Measurements from ENCODE around the gene HS3ST2.
"Not testable (repeated sequence)": the region's sequence is repeated elsewhere in the genome, so short reads cannot be mapped to it uniquely, and the experiment has no call there.

The HS3ST2 gene

DNA sequence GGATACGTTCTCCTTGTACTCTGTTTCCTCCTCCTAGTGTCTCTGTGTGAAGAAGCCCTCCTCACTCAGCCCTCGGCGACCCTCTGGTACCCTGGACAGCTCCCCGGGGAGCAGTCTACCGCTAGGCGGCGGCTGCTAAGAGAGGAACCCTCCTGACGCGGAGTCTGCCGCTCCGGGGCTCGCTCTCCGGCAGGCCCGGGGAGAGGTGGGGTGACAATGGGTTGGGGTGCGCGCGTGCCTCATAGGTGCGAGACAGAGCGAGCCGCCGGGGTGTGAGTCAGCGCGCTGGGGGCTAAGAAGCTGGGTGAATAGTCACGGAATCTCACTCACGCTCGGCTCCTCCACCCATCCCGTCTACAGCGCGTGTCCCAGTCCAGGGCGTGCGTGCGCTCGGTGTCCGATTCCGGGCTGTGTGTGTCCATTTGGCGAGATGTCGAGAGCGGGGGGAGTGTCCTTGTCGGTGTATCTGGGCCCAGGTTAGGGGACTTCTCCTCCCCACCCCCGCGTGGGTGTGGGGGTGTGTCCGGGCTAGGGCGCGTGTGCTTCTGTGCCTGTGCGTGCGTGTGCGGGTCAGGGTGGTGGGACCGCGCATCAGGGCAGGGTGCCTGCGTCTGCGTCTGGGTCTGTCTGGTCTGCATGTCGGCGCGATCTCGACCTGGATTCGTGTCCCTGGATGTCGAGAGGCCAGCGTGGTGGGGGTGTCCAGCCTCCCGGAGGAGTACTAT lies 577 bp upstream of the HS3ST2 start:
- DNase-seq (ENCODE audit: low read depth, low spot score), result no peak

DNA sequence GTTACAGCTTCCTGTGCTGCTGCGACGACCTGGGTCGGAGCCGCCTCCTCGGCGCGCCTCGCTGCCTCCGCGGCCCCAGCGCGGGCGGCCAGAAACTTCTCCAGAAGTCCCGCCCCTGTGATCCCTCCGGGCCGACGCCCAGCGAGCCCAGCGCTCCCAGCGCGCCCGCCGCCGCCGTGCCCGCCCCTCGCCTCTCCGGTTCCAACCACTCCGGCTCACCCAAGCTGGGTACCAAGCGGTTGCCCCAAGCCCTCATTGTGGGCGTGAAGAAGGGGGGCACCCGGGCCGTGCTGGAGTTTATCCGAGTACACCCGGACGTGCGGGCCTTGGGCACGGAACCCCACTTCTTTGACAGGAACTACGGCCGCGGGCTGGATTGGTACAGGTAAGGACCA lies 746 bp downstream of the HS3ST2 start:
- DNase-seq (ENCODE audit: low read depth, low spot score), result peak; percentile 2

DNA sequence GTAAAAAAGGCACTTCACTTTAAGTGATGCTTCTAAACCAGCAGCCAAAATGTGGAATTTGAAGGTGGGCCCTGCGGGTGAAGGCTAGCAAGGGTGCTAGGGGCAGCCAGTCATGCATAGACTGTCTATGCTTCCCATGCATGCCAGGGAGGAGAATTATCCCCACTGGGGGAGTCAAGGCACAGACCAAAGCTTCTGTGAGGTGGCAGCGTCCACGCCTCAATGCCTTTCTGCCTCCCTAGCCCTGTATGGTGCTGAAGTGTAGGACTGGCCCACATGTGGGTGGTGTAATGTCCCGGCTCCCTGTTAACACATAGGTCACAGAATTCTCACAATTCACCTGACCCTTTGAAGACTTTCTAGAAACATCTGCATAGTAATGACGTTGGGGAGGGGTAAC lies 1.9 kb downstream of the HS3ST2 start:
- no peak for DNase-seq (ENCODE audit: low read depth, low spot score)

DNA sequence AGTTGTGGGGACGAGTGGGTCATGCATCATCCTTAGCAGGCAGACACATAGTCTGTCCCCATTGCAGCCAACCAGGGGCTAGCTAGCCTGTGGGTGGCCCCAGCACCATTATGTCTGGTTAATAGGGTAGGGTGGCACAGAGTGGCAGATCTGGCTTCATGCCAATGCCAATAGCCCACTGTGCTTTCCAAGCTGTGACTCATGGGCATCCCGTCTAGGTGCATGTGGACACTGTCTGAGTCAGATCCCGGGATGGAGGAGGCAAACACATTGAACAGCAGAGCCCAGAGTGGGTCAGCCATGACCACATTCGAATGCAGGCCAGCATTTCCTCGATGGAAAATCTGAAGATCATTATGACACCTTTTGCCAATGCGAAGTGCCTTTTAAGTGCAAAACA lies 2.5 kb downstream of the HS3ST2 start:
- DNase-seq (ENCODE audit: low read depth, low spot score), result no peak

DNA sequence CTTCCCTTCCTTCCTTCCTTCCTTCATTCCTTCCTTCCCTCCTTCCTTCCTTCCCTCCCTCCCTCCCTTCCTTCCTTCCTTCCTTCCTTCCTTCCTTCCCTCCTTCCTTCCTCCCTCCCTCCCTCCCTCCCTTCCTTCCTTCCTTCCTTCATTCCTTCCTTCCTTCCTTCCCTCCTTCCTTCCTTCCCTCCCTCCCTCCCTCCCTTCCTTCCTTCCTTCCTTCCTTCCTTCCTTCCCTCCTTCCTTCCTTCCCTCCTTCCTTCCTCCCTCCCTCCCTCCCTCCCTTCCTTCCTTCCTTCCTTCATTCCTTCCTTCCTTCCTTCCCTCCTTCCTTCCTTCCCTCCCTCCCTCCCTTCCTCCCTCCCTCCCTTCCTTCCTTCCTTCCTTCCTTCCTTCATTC lies 4.8 kb downstream of the HS3ST2 start:
- not testable (repeated sequence) for DNase-seq (ENCODE audit: low read depth, low spot score)

DNA sequence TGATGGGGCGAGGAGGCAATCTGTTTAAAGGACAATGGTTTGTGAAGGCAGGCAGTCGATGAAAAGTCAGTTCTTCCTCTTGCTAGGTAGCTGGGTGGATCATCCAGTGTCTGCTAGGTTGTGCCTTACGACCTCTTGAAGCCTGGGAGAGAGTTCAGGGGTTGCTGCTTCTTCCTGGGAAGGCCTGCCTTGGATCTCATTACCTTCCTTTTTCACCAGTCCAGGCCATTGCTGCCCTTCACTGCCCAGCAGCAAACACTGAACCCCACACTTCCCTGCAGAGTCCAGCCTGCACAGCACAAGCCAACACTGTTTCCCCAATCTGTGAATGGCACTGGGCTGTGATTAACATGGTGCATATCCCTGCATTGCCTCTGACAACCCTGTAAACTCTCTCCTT lies 24.7 kb downstream of the HS3ST2 start:
- no peak for DNase-seq (ENCODE audit: low read depth, low spot score)

DNA sequence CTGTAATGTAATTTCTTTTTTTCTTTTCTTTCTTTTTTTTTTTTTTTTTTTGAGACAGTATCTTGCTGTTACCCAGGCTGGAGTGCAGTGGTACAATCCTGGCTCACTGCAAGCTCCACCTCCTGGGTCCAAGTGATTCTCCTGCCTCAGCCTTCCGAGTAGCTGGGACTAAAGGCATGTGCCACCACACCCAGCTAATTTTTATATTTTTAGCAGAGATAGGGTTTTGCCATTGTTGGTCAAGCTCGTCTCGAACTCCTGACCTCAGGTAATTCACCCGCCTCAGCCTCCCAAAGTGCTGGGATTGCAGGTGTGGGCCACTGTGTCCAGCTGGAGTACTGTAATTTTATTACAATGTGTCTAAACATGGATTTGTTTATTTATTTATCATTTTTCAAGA lies 28.1 kb downstream of the HS3ST2 start:
- DNase-seq (ENCODE audit: low read depth, low spot score), result not testable (repeated sequence)

DNA sequence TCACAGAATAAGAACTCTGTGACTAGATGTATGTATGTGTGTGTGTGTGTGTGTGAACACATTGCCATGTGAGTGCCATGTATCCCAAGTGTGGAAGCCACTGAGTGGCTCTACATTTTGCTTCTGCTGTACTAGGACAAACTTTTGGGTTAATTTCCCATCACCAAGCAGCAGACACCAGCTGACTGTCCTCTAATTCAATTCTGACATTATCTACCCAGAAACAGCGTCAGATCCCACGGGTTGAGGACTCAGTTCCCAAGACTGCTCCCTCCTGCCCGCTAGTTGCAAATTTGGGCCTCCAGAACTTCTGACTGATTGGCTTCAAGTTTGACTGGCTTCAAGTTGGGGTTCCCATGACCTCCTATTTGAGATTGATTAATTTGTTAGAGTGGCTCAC lies 29.2 kb downstream of the HS3ST2 start:
- DNase-seq (ENCODE audit: low read depth, low spot score), result no peak

DNA sequence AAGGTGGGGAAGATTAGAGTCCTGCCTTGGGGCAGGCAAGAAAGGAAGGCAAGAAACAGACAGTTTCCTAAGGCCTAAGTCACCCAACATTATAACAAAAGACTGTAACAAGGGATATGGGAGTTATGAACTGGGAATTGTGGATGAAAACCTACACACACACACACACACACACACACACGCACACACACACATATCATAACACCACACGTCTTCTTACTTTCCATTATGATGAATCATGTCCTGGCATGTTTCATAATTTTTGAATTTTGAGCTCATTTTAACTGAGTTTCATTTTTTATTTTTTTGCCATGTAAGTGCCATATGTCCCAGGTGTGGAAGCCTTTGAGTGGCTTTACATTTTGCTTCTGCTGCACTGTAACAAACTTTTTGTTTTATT lies 29.9 kb downstream of the HS3ST2 start:
- DNase-seq (ENCODE audit: low read depth, low spot score), result no peak

DNA sequence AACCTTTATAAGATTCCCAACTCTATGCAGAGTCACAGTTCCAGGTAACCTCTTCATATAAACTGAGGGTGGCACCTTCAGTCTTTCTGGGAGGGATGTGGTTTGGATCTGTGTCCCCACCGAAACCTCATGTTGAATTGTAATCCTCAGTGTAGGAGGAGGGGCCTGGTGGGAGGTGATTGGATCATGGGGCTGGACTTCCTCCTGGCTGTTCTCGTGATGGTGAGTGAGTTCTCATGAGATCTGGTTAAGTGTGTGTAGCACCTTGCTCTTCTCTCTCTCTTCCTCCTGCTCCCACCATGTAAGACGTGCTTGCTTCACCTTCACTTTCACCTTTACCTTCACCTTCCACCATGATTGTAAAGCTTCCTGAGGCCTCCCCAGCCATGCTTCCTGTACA lies 30.5 kb downstream of the HS3ST2 start:
- no peak for DNase-seq (ENCODE audit: low read depth, low spot score)

DNA sequence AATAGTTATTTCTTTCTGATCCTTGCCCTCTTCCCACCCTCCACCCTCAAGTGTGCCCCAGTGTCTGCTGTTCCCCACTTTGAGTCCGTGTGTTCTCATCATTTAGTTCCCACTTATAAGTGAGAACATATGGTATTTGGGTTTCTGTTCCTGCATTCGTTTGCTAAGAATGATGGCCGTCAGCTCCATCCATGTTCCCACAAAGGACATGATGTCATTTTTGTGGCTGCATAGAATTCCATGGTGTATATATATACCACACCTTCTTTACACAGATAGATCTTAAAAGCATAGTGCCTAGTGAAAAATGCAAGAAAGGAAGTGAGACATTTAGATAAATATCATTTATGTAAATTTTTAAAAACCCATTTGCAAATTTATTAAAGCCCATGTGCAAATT lies 33.1 kb downstream of the HS3ST2 start:
- DNase-seq (ENCODE audit: low read depth, low spot score), result no peak

DNA sequence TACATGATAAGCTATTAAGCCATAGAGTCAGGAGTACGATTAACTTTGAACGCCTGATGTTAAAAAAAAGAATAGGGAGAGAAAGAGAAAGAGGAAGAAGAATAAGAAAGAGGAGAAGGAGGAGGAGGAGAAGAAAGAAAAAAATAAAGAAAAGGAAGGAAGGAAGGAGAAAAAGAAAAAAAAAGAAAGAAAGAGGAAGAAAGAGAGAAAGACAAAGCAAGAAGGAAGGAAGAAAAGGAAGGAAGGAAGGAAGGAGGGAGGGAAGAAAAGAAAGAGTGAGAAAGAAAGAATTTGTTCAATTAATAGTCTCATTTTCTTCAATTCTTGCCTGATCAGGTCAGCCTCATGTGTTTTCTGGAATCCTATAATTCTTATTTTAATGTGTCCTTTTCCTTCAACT lies 33.7 kb downstream of the HS3ST2 start:
- no peak for DNase-seq (ENCODE audit: low read depth, low spot score)

DNA sequence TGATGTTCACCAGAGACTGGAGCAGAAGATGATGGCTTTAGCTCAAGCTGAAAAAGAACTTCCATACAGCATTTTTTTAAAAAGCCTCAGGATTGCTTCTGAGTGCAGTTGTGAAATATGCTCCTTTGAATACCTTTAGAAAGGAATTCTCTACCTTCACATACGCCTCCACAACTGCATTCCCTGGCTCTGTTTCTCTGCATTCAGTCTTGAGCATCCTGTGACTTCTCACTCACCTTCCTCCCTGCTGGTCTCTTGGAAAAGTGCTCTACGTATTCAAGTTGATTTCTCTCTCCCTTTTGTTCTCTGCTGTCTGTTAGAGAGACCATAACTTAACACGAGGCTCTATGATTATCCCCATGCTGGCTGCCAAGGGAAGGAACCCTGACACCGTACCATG lies 34.5 kb downstream of the HS3ST2 start:
- peak; percentile 23 for DNase-seq (ENCODE audit: low read depth, low spot score)

DNA sequence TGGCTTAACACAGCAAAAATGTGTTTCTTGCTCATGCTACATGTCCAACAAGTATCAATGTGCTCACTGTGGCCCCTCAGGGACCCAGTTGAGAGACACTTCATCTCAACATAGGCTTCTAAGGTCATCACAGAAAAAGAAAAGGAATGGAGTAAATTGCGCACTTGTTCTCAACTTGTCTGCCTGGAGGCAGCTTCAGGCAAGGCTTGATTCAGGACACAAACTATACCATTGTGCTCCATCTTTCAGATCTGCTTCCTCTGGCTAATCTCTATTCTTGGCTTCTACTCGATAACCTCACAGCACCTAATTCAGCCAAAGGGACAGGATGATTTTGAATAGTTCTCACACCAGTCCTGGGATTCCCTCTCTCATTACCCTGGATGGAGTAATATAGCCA lies 35.6 kb downstream of the HS3ST2 start:
- no peak for DNase-seq (ENCODE audit: low read depth, low spot score)

DNA sequence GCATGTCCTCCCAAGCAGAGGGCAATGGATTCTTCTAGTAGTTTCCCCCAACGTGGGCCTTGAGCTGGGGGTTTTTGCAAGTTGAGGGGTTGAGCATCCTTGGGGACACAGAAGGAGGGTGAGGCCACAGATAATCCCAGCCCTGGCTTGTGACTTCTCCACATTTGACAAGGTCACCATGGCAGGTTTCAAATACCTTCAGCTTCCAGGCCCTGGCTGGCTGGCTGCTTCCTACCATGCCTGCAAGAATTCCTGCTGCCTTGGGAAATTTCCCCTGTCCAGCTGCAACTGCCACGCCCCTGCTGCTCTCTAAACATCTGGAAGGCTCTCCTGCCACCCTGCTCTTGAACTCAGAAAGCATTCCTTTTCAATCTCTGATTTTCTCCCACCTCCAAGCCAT lies 41.3 kb downstream of the HS3ST2 start:
- DNase-seq (ENCODE audit: low read depth, low spot score), result no peak

DNA sequence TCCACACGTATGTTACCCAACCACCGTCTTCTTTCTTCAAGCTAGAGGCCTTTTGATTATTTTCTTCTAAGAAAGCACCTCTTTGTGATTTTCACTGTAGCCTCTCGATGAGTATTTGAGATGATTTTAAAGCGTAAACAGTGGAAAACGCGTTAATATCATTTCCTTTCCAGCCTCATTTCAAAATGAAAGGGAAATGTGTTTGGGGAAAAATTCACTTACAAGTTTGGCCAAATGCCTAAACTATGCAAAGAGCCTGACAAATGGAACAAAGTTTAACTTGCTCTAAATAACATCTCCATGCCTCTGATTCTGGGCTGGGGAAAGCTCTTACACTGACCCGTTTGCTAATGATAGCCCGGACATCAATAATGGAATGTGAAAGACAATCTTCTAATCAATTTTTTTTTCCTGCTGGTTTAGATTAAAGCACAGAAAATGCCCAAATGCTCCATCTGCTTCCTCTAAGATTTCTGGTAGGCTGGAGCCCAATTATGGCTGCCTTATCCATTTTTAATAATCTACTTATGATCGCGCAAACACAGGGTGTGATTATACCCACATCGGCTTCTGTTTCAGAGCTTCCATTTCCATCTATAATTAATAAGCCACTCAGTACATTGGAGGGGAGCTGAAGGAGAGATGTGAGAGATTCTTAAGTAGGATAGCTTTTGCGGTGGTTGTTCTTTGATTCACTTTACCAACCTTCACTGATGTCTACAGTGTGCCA lies 43.5 kb downstream of the HS3ST2 start:
- no peak for DNase-seq (ENCODE audit: low read depth, low spot score)

DNA sequence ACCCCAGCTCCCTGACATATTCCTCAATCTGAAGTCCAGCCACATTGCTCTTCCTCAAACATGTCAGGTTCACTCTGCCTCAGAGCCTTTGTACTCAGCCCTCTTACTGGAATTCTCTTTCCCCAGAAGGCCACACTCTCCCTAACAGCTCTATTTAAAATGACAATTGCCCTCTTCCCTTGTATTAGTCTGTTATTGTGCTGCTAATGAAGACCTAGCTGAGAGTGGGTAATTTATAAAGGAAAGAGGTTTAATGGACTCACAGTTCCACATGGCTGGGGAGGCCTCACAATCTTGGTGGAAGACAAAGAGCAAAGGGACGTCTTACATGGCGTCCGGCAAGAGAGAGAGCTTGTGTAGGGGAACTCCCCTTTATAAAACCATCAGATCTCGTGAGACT lies 46.0 kb downstream of the HS3ST2 start:
- peak; percentile 69 for DNase-seq (ENCODE audit: low read depth, low spot score)

DNA sequence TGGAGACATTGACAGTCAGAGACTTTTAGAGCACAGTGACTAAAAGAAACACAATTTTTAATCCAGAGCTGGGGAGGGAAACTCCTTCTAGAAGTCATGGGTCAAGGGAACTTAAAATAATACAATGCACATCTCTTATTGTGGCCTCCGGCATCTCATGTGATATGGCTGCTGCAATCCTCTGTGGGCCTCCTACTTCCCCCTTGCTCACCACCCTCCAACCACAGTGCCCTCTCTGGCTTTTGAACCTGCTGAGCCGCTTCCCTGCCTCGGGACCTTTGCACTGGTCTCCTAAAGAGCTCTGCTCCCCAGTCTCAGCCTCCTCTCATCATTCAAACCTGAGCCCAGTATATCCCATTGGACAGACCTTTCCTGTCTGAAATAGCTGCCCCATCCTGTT lies 47.6 kb downstream of the HS3ST2 start:
- DNase-seq (ENCODE audit: low read depth, low spot score), result no peak

DNA sequence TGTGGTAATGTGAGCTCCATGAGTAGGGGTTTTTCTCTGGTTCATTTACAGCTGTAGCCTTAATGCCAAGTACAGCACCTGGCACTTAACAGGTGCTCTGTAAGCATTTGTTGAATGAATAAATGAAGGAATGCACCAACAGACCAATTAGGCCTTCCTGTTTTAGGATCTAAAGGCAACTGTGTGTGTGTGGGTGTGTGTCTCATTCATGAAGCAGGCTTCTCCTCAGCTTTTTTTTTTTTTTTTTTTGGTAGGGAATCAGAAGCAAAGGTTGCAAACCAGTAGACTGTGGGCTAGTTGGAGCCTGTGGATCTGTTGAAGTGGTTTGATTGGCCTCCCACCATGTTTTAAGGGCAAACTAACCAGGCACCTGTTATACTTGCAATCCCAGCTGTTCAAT lies 48.1 kb downstream of the HS3ST2 start:
- no peak for DNase-seq (ENCODE audit: low read depth, low spot score)

DNA sequence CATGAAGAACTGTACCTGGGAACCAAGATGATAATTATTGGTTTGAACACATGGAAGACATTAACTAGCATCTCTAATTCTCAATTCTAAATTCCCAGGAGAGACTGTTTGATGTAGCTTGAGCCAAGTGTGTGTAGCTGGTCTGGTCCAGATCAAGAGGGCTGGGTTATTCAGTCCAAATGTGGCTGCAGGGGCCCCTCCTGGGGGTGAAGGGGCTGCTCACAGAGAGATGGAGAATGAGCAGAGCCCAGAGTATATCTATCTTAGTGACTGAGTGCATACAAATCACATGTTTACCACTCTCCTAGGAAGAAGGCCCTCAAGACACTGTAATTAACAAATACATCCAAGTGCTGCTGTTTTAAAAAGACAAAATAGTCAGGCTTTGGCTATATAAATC lies 50.4 kb downstream of the HS3ST2 start:
- no peak for DNase-seq (ENCODE audit: low read depth, low spot score)

DNA sequence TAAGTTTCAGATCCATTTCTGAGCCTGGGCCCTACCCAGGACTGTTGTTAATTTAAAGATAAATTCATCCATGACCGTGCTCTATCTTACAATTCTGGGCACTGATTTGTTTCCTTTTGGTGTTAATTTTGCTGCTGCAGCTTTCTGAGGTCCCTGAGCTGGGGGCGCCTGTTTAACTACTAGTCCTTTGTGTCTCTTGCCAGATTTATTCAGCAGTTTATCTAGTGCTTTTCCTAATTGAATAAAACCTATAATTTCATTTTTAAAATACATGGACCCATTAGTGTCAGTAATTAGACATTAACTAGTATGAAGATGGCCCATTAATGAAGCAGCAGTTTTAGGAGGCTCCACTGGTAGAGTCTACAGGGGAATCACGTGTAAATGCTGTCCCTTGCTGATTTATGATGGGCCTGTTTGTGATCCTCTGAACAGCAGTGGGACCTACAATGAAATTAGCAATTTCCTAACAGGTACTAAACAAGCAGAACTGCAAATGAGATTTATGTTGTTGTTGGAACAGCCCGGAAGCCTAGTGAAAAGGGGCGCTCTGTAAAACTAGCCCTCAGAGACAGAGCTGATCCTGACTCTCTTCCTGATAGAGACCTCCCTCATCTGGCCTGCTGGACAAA lies 54.7 kb downstream of the HS3ST2 start:
- no peak for DNase-seq (ENCODE audit: low read depth, low spot score)

DNA sequence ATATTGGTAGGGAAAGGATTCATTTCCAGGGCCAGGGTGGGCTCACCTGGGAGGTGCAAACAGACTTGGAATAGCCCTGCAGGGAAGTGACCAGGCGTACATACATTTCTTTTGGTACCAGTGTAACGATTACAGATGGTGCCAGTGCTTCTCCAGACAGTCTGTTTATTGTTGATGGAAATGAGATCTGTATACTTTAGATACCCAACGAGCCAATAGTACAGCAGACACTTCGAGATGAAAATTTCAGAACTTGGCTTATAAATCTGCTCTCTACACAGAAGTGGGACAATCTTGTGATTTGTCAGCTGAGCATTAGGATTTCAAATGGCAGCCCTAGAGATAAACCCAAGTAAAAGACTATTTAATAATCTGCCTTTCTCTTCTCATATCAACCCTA lies 57.9 kb downstream of the HS3ST2 start:
- no peak for DNase-seq (ENCODE audit: low read depth, low spot score)

DNA sequence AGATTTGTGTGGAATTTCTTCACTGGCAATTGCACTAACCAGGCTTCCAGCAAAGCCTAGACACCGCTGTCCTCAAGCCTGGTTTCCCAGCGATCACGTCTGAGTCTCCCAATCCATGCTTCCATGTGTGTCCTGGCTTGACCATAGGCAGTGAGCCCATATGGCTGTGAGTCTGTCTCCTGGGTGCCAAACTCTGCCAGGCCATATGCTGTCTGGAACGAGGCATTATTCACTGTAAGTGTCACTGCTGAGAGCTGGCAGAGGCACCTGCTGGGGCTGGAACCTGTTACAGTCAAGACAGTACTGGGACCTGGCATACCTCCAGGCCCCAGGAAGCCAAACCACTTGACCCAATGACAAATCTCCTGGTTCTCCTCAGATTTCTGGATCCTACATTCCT lies 60.4 kb downstream of the HS3ST2 start:
- DNase-seq (ENCODE audit: low read depth, low spot score), result no peak

All from iPS DF 19.7 (cell line).